HG02973 (cell line): ENCODE data around the gene SBNO2.
"Not testable (repeated sequence)": the region's sequence is repeated elsewhere in the genome, so short reads cannot be mapped to it uniquely, and the experiment has no call there.

Source experiments
- ATAC-seq: cut with Tn5 transposase; IDR thresholded peaks from one replicate; pipeline ENCODE4 v1.9.1; 2021; ENCODE audit warnings: moderate library complexity; ENCODE audit not compliant: unreplicated experiment

Gene SBNO2

DNA sequence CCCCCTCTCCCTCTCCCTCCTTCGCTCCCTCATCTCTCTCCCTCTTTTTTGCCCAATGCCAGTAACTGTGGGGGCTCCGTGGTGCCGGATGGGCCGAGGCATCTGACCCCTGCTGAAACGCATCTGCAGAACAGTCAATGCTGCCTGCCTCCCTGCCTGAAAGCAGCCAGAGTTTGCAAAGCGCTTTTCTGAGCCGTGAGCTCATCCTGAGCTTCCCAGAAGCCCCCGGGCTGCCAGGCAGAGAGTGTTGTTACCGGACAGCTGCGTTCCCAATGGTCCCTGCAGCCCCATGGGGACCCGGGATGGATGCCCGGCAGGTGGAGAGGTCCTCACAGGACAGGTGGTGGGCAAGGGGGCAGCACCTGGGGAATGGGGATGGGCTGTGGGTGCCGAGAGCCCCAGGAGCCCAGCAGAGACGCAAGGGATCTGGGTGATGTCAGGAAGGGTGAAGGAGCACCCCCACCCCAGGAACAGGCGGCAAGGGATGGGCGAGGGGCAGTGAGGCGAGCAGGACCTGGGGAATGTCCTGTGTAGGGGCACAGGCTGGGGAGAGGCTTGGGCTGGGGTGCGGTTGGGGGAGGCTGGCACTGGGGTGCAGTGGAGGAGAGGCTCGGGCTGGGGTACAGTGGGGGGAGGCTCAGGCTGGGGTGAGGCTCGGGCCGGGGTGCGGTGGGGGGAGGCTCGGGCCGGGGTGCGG lies 37.3 kb downstream of the SBNO2 start:
- no peak for ATAC-seq

DNA sequence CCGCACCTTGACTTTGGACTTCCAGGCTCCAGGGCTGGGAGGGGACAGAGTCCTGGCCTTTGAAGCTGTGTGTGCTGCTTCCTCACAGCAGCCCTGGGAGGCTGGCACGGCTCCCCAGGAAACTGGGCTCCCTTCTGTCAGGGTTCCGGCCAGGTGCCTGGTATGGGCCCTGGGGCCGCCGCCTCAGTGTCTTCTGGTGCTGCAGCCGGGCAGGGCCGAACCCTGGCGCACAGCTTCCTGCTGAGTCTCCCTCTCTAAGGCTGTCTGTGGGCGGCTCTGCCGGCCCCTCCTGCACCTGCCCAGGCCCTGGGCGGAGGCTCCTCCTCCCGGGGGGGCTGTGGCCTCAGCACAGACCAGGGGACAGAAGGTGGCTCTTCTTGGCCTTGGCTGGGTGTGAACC lies 37.9 kb downstream of the SBNO2 start:
- no peak for ATAC-seq

GRCh38 chr19:1135454-1135853 lies 38.6 kb downstream of the SBNO2 start:
- no peak for ATAC-seq

GRCh38 chr19:1134431-1134830 lies 39.6 kb downstream of the SBNO2 start:
- ATAC-seq, result no peak

GRCh38 chr19:1133471-1133929 lies 40.6 kb downstream of the SBNO2 start:
- ATAC-seq, result peak; percentile 44

GRCh38 chr19:1132552-1133383 lies 41.3 kb downstream of the SBNO2 start:
- ATAC-seq, result peak; percentile 4

GRCh38 chr19:1131718-1132551 lies 42.1 kb downstream of the SBNO2 start:
- peak; percentile 39 for ATAC-seq

DNA sequence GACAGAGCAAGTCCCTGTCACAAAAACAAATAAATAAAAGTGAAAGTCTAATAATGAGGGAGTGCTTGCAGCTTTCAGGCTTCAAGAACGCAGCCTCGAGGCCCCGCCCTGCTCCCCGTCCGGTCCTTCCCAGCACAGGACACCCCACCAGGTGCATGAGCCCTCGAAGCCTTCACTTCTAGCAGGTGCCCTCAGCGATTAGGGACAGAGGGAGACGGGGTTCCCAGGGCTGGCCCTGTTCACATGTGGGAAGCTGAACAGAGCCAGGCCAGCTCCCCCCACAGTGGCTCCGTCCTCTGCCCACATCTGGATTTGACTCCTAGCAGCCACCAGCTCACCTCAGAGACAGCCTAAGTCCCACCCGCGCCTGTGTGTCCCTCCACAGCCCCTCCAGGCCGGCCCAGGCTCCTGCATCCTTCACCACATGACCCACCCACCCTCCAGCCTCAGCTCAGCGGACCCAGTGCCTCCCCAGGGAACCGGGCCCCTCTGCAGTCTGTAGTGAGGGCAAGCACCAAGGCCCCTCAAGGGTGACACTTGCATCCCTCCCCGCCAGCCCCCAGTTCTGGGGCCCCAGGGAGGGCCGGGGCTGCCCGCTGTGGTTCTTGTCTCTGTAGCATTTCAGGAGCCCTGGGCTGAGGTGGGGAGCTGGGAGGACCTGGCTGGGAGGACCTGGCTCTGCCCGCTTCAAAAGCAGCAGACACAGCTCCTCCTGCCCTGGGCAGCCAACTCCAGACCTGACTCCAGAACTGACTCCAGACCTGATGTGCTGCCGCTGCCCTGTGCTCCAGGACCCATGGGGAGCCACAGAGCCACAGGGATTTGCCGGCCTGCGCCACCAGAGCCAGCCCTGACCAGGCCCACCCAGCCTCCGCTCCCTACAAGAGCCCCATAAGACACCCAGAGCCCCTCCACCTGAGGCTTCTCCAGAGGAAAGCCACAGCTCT lies 43.0 kb downstream of the SBNO2 start:
- ATAC-seq, result no peak

DNA sequence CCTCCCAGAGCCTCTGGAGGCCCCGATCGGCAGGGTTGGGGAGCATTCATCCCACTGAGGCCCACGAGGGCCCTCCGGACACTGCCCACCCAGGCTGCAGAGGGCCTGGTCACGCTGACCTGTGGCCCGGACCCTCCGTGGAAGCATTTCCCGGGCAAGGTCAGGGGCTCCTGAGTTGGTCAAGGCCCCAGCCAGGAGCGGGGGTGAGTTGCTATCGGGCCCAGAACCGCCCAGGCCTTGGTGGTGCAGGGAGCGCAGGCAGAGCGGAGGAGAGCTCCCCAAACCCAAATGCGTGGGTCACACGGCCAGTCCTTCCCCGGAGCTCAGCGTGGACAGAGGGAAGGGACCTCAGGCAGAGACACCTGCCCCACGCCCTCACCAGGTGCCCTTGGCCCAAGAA lies 44.5 kb downstream of the SBNO2 start:
- ATAC-seq, result no peak

DNA sequence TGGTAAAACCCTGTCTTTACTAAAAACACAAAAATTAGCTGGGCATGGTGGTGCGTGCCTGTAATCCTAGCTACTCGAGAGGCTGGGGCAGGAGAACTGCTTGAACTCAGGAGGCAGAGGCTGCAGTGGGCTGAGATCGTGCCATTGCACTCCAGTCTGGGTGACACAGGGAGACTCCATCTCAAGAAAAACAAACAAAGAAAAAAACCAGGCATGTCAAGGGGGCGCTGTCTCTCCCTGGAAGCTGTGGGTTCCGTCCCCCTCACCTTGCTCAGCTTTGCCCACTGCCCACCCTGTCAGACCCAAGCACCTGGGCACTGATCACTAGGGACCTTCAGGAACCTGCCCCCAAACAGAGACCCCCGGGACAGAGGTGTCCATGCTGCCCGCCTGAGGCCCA lies 45.0 kb downstream of the SBNO2 start:
- ATAC-seq, result not testable (repeated sequence)

- no peak for ATAC-seq
Measured at GRCh38 chr19:1128106-1128505, 46.0 kb downstream of the SBNO2 start.

DNA sequence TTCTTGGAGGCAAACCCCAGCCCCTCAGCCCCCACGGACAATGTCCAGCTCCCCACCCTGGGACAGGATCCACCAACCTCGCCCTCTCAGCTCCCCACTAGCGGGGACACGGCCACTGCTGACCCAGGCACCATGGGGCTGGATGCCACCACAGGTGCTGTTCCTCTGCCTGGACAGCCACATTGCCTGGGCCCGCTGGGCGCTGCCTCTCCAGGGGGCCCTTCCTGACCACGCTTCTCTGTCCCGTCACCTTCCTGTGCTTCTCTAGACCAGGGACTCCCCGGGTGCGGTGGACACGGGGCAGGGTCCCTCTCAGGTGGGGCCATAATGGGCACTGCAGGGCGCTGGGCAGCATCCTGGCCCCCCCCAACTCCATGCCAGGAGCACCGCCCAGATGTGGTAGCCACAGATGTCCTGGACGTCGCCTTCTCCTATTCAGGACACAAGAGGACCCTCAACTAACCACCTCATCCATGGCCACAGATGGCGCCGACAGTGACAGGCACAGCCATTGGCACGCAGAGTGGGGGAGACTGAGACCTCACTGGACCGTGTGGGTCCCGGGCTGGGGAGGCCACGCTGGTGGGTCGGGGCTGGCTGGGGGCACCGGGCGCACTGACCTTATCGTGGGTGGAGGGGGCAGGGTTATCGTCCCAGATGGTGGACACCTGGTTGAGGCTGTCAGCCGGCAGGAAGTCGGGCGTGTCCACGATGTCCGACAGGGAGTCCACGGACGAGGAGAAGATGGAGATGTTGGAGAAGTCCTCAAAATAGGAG lies 46.9 kb downstream of the SBNO2 start:
- ATAC-seq, result no peak

DNA sequence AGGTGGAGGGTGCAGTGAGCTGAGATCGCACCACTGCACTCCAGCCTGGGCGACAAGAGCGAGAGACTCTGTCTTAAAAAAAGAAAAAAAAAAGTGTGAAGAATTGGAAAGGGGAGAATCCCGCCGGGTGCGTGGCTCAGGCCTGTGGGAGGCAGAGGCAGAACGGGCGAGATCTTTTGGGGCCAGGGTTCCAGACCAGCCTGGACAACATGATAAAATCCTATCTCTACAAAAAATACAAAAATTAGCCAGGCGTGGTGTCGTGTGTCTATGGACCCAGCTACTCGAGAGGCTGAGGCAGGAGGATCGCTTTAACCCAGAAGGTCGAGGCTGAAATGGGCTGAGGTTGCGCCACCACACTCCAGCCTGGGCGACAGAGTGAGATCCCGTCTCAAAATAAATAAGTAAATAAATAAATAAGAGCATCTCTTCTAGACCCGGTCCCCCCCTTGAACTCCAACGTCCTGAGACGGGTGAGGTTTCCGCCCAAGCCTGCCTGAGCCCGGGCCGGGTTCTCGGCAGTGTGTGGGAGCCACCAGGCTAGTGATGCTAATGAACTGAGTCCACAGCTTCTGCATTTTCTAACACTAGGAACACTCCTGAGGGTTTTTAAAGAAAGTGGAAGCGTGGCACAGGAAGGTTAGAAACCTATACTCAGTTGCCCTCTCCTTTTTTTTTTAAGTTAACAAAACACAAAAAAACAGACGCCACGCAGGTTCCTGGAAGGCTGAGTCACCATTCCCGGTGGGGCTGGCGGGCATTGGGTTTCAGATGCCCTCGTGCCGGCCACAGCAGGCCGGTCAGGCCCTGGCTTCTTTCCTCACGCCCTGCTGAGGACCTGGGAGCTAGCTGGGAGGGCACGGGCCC lies 48.2 kb downstream of the SBNO2 start:
- ATAC-seq, result no peak

- ATAC-seq, result no peak
Measured at GRCh38 chr19:1123885-1124677, 50.0 kb downstream of the SBNO2 start.

GRCh38 chr19:1123381-1123780 lies 50.7 kb downstream of the SBNO2 start:
- no peak for ATAC-seq

- ATAC-seq, result no peak
Measured at GRCh38 chr19:1122972-1123363, 51.1 kb downstream of the SBNO2 start.

DNA sequence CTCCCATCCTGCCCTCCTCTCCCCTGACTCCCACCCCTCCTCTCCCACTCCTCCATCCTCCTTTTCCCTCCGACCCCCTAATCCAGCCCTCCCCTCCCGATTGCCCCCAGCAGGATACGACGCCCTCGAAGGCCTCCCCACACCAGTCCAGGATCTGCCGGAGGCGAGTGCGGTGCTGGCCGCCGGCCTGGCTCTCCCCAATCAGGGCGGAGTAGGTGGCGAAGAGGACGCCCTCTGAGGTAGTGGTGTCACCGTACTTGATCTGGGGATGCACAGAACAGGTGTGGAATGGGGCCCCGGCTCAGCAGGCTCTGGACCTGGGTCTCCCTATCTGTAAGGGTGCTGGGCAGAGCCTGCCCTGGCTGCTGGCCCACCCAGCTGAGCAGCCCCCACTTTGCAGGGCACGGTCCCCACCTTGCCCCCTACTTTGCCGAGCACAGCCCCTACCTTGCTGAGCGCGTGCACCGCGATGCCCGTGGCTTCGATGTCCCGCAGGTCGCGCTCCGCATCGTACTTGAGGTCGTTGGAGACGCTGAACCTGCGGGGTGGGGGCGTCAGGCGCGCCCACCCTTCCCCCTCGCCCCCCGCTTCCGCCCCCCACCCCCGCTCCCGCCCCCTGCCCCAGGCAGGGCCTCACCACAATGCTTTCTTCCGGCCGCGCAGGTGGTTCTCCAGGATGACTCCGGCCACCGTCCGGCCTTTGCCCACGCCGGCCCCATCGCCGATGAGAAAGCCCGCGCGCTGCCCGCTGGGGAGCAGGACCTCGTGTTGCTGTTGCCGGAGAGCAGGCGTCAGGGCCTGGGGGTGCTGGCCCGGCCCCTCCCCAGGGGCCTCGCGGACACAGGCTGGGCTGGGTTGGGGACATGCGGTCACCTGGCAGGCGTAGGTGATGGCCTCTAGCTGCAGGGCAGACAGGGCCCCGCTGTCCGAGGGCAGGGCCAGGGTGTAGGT lies 51.8 kb downstream of the SBNO2 start:
- no peak for ATAC-seq
